Kidney epithelial cell (primary cell): ENCODE results near the gene SAFB. TPM values are rescaled to one million over a fixed set of nuclear protein-coding genes. Genes with fewer than 3 reads are reported as not detected.

ENCODE experiments used
- DNase-seq: peaks from one replicate; pipeline ENCODE4 v3.0.0-alpha.2; 2010; ENCODE audit warnings: low read depth
- H3K27me3 ChIP-seq: 2 replicates; pipeline ENCODE4 v1.6.0; 2011; ENCODE audit warnings: low read length; ENCODE audit not compliant: control insufficient read depth, insufficient read depth
- H3K36me3 ChIP-seq: 2 replicates; pipeline ENCODE4 v1.5.1; 2011; ENCODE audit warnings: low read length; ENCODE audit not compliant: control insufficient read depth, insufficient read depth
- H3K4me3 ChIP-seq: 2 replicates; pipeline ENCODE4 v1.5.1; 2011; ENCODE audit warnings: low read depth, mild to moderate bottlenecking, control low read depth, low read length
- total RNA-seq: library from RNA; depleted of rRNA; stranded (reverse); fragments of >200 nt; gene quantifications from 2 replicates; pipeline ENCODE4 v1.2.3, GENCODE V29; 2015
- TF ChIP-seq, protein P1 (sequence below): IDR thresholded peaks from 2 replicates; pipeline ENCODE4 v1.5.1; 2011; ENCODE audit warnings: mild to moderate bottlenecking, moderate library complexity, low read length, control low read depth, inconsistent platforms; ENCODE audit not compliant: insufficient read depth, poor library complexity, severe bottlenecking

The SAFB gene
- total RNA-seq, 1 donor from 2014 or later, result 45.7 TPM

DNA sequence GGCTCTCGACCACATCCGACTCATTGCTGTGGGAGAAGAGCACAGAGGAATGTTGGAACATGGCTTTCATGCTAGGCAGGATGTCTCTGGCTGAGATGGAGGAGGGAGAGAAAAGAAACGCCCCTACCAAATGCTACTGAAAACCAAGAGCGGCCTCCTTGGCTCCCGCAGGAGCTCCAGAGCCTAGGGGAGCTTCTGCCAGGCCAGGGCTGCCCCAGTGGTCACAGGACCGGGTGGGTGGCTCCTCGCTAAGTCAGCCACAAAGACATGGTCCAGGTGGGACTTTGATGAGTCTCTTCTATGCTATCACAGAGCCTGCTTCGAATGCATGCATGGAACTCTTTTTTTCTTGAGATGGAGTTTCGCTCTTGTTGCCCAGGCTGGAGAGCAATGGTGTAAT, 90.3 kb downstream of the SAFB start:
- no peak overlapping the region for H3K4me3 ChIP-seq
- H3K36me3 ChIP-seq, result no peaks in the 10 kb centered on the region
- TF ChIP-seq, protein P1, sequence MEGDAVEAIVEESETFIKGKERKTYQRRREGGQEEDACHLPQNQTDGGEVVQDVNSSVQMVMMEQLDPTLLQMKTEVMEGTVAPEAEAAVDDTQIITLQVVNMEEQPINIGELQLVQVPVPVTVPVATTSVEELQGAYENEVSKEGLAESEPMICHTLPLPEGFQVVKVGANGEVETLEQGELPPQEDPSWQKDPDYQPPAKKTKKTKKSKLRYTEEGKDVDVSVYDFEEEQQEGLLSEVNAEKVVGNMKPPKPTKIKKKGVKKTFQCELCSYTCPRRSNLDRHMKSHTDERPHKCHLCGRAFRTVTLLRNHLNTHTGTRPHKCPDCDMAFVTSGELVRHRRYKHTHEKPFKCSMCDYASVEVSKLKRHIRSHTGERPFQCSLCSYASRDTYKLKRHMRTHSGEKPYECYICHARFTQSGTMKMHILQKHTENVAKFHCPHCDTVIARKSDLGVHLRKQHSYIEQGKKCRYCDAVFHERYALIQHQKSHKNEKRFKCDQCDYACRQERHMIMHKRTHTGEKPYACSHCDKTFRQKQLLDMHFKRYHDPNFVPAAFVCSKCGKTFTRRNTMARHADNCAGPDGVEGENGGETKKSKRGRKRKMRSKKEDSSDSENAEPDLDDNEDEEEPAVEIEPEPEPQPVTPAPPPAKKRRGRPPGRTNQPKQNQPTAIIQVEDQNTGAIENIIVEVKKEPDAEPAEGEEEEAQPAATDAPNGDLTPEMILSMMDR, result no peak
- no peak for DNase-seq
- no peaks in the 10 kb centered on the region for H3K27me3 ChIP-seq

DNA sequence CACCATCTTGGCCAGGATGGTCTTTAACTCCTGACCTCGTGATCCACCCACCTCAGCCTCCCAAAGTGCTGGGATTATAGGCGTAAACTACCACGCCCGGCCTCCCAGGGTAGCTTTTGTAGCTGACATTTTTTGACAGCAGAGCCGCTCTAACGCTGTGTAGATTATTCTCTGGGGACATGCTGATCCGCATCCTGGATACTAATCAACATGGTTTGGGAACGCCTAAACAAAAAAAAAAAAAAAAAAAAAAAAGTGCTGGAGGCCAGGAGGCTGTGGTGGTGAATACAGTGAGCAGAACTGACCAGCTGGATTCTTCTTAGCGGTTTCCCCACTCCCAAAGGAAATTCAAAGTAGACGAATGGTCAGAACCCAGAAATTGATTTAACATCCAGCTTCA, 91.9 kb downstream of the SAFB start:
- TF ChIP-seq, protein P1, result no peak
- H3K4me3 ChIP-seq, result no peak overlapping the region
- no peaks in the 10 kb centered on the region for H3K36me3 ChIP-seq
- H3K27me3 ChIP-seq, result no peaks in the 10 kb centered on the region
- no peak for DNase-seq

DNA sequence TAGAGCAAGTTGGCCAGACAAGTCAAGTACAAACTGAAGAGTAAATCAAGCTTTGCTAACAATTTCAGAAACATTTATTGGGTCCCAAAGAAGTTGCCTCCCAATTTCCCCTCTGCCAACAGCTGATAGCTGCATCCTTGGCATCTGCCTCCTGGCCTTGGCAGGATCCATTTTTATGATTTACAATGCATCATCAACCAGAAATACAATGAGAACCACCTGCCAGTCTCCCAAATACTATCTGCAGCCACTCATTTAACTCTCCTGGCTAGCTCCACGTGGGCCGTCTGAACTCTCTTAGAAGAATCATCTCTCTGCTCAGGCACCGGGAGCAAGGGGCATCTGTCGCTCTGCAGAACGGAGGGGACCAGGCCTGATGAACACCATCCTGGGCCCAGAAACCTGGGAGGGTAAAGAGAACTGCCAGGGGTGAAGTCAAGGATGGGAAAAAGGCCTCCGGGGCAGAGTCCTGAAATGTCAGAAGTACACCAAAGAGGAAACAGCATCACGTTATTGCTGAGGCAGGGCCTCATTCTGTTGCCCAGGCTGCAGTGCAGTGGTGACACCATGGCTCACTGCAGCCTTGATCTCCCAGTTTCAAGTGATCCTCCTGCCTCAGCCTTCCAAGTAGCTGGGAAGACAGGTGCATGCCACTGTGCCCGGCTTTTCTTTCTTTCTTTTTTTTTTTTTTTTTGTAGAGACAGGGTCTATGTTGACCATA, 94.5 kb downstream of the SAFB start:
- no peaks in the 10 kb centered on the region for H3K36me3 ChIP-seq
- H3K27me3 ChIP-seq, result no peaks in the 10 kb centered on the region
- no peak overlapping the region for H3K4me3 ChIP-seq
- TF ChIP-seq, protein P1, result no peak
- no peak for DNase-seq

Other genes starting within 250 kb of the SAFB start
- gene ZNRF4, start 167.7 kb upstream of the SAFB start, total RNA-seq, result not detected in 2 replicates
- gene TINCR, start 55.1 kb upstream of the SAFB start, total RNA-seq, result 1.0 and 1.4 TPM in 2 replicates
- gene SAFB2, start 307 bp upstream of the SAFB start, total RNA-seq, result 23.8 and 29.0 TPM in 2 replicates
- gene MICOS13, start 57.4 kb downstream of the SAFB start, total RNA-seq, result 47.0 and 55.4 TPM in 2 replicates
- 7.4 and 11.4 TPM in 2 replicates for gene HSD11B1L, start 57.9 kb downstream of the SAFB start, total RNA-seq
- gene RPL36, start 67.2 kb downstream of the SAFB start, total RNA-seq, result 1,562 and 1,717 TPM in 2 replicates
- 151 and 173 TPM in 2 replicates for gene LONP1, start 97.1 kb downstream of the SAFB start, total RNA-seq
- gene CATSPERD, start 97.6 kb downstream of the SAFB start, total RNA-seq, result not detected in 2 replicates
- 1.4 and 2.2 TPM in 2 replicates for gene PRR22, start 161.7 kb downstream of the SAFB start, total RNA-seq
- gene DUS3L, start 168.1 kb downstream of the SAFB start, total RNA-seq, result 43.4 and 53.0 TPM in 2 replicates
- 0.14 and 1.0 TPM in 2 replicates for gene NRTN, start 182.0 kb downstream of the SAFB start, total RNA-seq
- 0.82 and 0.84 TPM in 2 replicates for gene FUT6, start 216.6 kb downstream of the SAFB start, total RNA-seq
- gene FUT3, start 228.4 kb downstream of the SAFB start, total RNA-seq, result 8.8 and 9.1 TPM in 2 replicates
- gene FUT5, start 247.5 kb downstream of the SAFB start, total RNA-seq, result not detected in 2 replicates